Measurements from ENCODE around the gene LENEP.

Gene LENEP

GRCh38 chr1:155014709-155015508, 21.5 kb downstream of the LENEP start:
- Histone ChIP-seq H3K4me3 (ENCODE audit: control insufficient read depth in 1 of 7, extremely low read depth in 1 of 7, insufficient read depth in 4 of 7, low read depth in 2 of 7, low read length in 6 of 7) (no peak overlapping the region), H3K4me1 (ENCODE audit: control extremely low read depth in 1 of 4, control insufficient read depth in 4 of 4, insufficient read depth in 4 of 4, low read length in 3 of 4) (peaks cover 0 to 82% (median 68%) of the 10 kb centered on the region in 4 experiments), H3K27ac (ENCODE audit: insufficient read depth in 1 of 2, low read depth in 1 of 2, low read length in 2 of 2, poor library complexity in 1 of 2, severe bottlenecking in 2 of 2) (no peak overlapping the region), H3K27me3 (replicated peaks in 2 of 5; ENCODE audit: control insufficient read depth in 4 of 5, insufficient read depth in 5 of 5, low read length in 4 of 5) (no peaks in the 10 kb centered on the region), H3K9me3 (ENCODE audit: control extremely low read depth in 1 of 5, control insufficient read depth in 4 of 5, insufficient read depth in 2 of 5, low read depth in 1 of 5, low read length in 4 of 5) (no peaks in the 10 kb centered on the region), H3K36me3 (ENCODE audit: control insufficient read depth in 4 of 4, insufficient read depth in 4 of 4, low read length in 3 of 4) (peaks cover 0 to 26% (median 2%) of the 10 kb centered on the region in 4 experiments)
- DNase-seq, result no peak
- ChIA-PET CTCF (interaction anchor here (0.6 to 12.4 kb wide), 15 partner anchors 7 to 202 kb away, joined by 3 to 233 read pairs (median 7); partner anchors contain the start of genes LENEP, PBXIP1 and ZBTB7B), POLR2A (no interaction called here)
- 96% methylated on average over 23 of the region's 31 CpGs for whole genome bisulfite sequencing (ENCODE audit: insufficient coverage)

- H3K4me1 ChIP-seq (ENCODE audit: control extremely low read depth in 1 of 4, control insufficient read depth in 4 of 4, insufficient read depth in 4 of 4, low read length in 3 of 4), result peaks cover 0 to 74% (median 61%) of the 10 kb centered on the region in 4 experiments
- CTCF ChIA-PET, result interaction anchor here (0.6 to 12.4 kb wide), 16 partner anchors 8 to 535 kb away, joined by 3 to 233 read pairs (median 8); partner anchors contain the start of genes FLAD1, LENEP, PBXIP1 and ZBTB7B
- H3K9me3 ChIP-seq (ENCODE audit: control extremely low read depth in 1 of 5, control insufficient read depth in 4 of 5, insufficient read depth in 2 of 5, low read depth in 1 of 5, low read length in 4 of 5), result no peaks in the 10 kb centered on the region
- no peak overlapping the region for H3K27ac ChIP-seq (ENCODE audit: insufficient read depth in 1 of 2, low read depth in 1 of 2, low read length in 2 of 2, poor library complexity in 1 of 2, severe bottlenecking in 2 of 2)
- no peak for DNase-seq
- no peaks in the 10 kb centered on the region for H3K27me3 ChIP-seq (replicated peaks in 2 of 5; ENCODE audit: control insufficient read depth in 4 of 5, insufficient read depth in 5 of 5, low read length in 4 of 5)
- POLR2A ChIA-PET, result interaction anchor here (0.6 to 1.6 kb wide), 3 partner anchors 8 to 36 kb away, joined by 3 to 4 read pairs (median 3); partner anchors contain the start of genes ADAM15 and ZBTB7B
- no peak overlapping the region for H3K4me3 ChIP-seq (ENCODE audit: control insufficient read depth in 1 of 7, extremely low read depth in 1 of 7, insufficient read depth in 4 of 7, low read depth in 2 of 7, low read length in 6 of 7)
- WGBS (ENCODE audit: insufficient coverage), result 96% methylated on average over 15 of the region's 16 CpGs
- H3K36me3 ChIP-seq (ENCODE audit: control insufficient read depth in 4 of 4, insufficient read depth in 4 of 4, low read length in 3 of 4), result peaks cover 0 to 26% (median 2%) of the 10 kb centered on the region in 4 experiments
Observed at GRCh38 chr1:155015527-155016230, 22.3 kb downstream of the LENEP start.

GRCh38 chr1:155016231-155016831, 22.9 kb downstream of the LENEP start:
- Histone ChIP-seq H3K4me3 (ENCODE audit: control insufficient read depth in 1 of 7, extremely low read depth in 1 of 7, insufficient read depth in 4 of 7, low read depth in 2 of 7, low read length in 6 of 7) (peak overlapping the region in 1 of 7 experiments; percentile 60), H3K36me3 (ENCODE audit: control insufficient read depth in 4 of 4, insufficient read depth in 4 of 4, low read length in 3 of 4) (peaks cover 0 to 26% (median 2%) of the 10 kb centered on the region in 4 experiments), H3K27ac (ENCODE audit: insufficient read depth in 1 of 2, low read depth in 1 of 2, low read length in 2 of 2, poor library complexity in 1 of 2, severe bottlenecking in 2 of 2) (peak overlapping the region in 1 of 2 experiments; percentile 58), H3K9me3 (ENCODE audit: control extremely low read depth in 1 of 5, control insufficient read depth in 4 of 5, insufficient read depth in 2 of 5, low read depth in 1 of 5, low read length in 4 of 5) (no peaks in the 10 kb centered on the region), H3K27me3 (replicated peaks in 2 of 5; ENCODE audit: control insufficient read depth in 4 of 5, insufficient read depth in 5 of 5, low read length in 4 of 5) (no peaks in the 10 kb centered on the region), H3K4me1 (ENCODE audit: control extremely low read depth in 1 of 4, control insufficient read depth in 4 of 4, insufficient read depth in 4 of 4, low read length in 3 of 4) (peaks cover 0 to 68% (median 57%) of the 10 kb centered on the region in 4 experiments)
- POLR2A ChIA-PET, result interaction anchor here (0.6 to 1.6 kb wide), 3 partner anchors 8 to 35 kb away, joined by 3 to 4 read pairs (median 3); partner anchors contain the start of genes ADAM15 and ZBTB7B
- CTCF ChIA-PET, result interaction anchor here (0.6 to 12.4 kb wide), 18 partner anchors 9 to 535 kb away, joined by 3 to 233 read pairs (median 10); partner anchors contain the start of genes FLAD1, LENEP, PBXIP1 and ZBTB7B
- peak; percentile 32 to 71 (median 63) for DNase-seq
- WGBS (ENCODE audit: insufficient coverage), result 81% methylated on average over 17 of the region's 26 CpGs

GRCh38 chr1:155017041-155017945, 23.9 kb downstream of the LENEP start:
- ChIA-PET POLR2A (interaction anchor here (0.6 to 1.6 kb wide), 6 partner anchors 15 to 281 kb away, joined by 3 to 6 read pairs (median 3); partner anchors contain the start of genes ADAM15, PBXIP1 and ZBTB7B), CTCF (interaction anchor here (1.0 to 12.4 kb wide), 25 partner anchors 9 to 457 kb away, joined by 3 to 233 read pairs (median 5); partner anchors contain the start of genes ADAM15, FLAD1, LENEP and PBXIP1)
- Histone ChIP-seq H3K27ac (ENCODE audit: insufficient read depth in 1 of 2, low read depth in 1 of 2, low read length in 2 of 2, poor library complexity in 1 of 2, severe bottlenecking in 2 of 2) (peak overlapping the region in 1 of 2 experiments; percentile 68), H3K9me3 (ENCODE audit: control extremely low read depth in 1 of 5, control insufficient read depth in 4 of 5, insufficient read depth in 2 of 5, low read depth in 1 of 5, low read length in 4 of 5) (no peaks in the 10 kb centered on the region), H3K4me1 (ENCODE audit: control extremely low read depth in 1 of 4, control insufficient read depth in 4 of 4, insufficient read depth in 4 of 4, low read length in 3 of 4) (peaks cover 0 to 58% (median 48%) of the 10 kb centered on the region in 4 experiments), H3K36me3 (ENCODE audit: control insufficient read depth in 4 of 4, insufficient read depth in 4 of 4, low read length in 3 of 4) (peaks cover 0 to 26% (median 2%) of the 10 kb centered on the region in 4 experiments), H3K27me3 (replicated peaks in 2 of 5; ENCODE audit: control insufficient read depth in 4 of 5, insufficient read depth in 5 of 5, low read length in 4 of 5) (no peaks in the 10 kb centered on the region), H3K4me3 (ENCODE audit: control insufficient read depth in 1 of 7, extremely low read depth in 1 of 7, insufficient read depth in 4 of 7, low read depth in 2 of 7, low read length in 6 of 7) (peak overlapping the region; percentile 4 to 68 (median 41))
- WGBS (ENCODE audit: insufficient coverage), result 0% methylated on average over 17 of the region's 49 CpGs
- DNase-seq, result peak; percentile 91 to 94 (median 94)

GRCh38 chr1:155017946-155018316, 24.5 kb downstream of the LENEP start:
- WGBS (ENCODE audit: insufficient coverage), result 0% methylated on average over 2 of the region's 6 CpGs
- Histone ChIP-seq H3K27me3 (replicated peaks in 2 of 5; ENCODE audit: control insufficient read depth in 4 of 5, insufficient read depth in 5 of 5, low read length in 4 of 5) (no peaks in the 10 kb centered on the region), H3K4me1 (ENCODE audit: control extremely low read depth in 1 of 4, control insufficient read depth in 4 of 4, insufficient read depth in 4 of 4, low read length in 3 of 4) (peaks cover 0 to 52% (median 43%) of the 10 kb centered on the region in 4 experiments), H3K36me3 (ENCODE audit: control insufficient read depth in 4 of 4, insufficient read depth in 4 of 4, low read length in 3 of 4) (peaks cover 0 to 26% (median 2%) of the 10 kb centered on the region in 4 experiments), H3K27ac (ENCODE audit: insufficient read depth in 1 of 2, low read depth in 1 of 2, low read length in 2 of 2, poor library complexity in 1 of 2, severe bottlenecking in 2 of 2) (peak overlapping the region in 1 of 2 experiments; percentile 68), H3K4me3 (ENCODE audit: control insufficient read depth in 1 of 7, extremely low read depth in 1 of 7, insufficient read depth in 4 of 7, low read depth in 2 of 7, low read length in 6 of 7) (peak overlapping the region in 5 of 7 experiments; percentile 26 to 68 (median 60)), H3K9me3 (ENCODE audit: control extremely low read depth in 1 of 5, control insufficient read depth in 4 of 5, insufficient read depth in 2 of 5, low read depth in 1 of 5, low read length in 4 of 5) (no peaks in the 10 kb centered on the region)
- CTCF ChIA-PET, result interaction anchor here (1.1 to 12.4 kb wide), 21 partner anchors 8 to 458 kb away, joined by 3 to 233 read pairs (median 5); partner anchors contain the start of genes ADAM15, FLAD1, LENEP and PBXIP1
- POLR2A ChIA-PET, result interaction anchor here (1.0 to 1.6 kb wide), 2 partner anchors 27 to 63 kb away, joined by 3 to 6 read pairs; partner anchors contain the start of gene PBXIP1
- no peak for DNase-seq
